ENCODE data around the gene ESM1. TPM values are rescaled to one million over a fixed set of nuclear protein-coding genes. Genes with fewer than 3 reads are reported as not detected.

The ESM1 gene
- total RNA-seq, 4 donors from 2014 or later = not detected

GRCh38 chr5:54932789-54933188 is 52.6 kb downstream of the ESM1 start:
- in situ Hi-C loops (cut with MboI; ENCODE audit: low pct_ligation_motif_present in 1 of 4, low pct_unique_long_range_greater_than_20kb in 1 of 4, low sequenced_read_pairs in 3 of 4) (loop anchor here in 2 of 4 donors (25.0 kb wide), 1 partner anchor 205 kb away; no protein-coding TSS in a partner anchor), intact Hi-C loops (cut with DNase I; ENCODE audit: low total_unique reads) (no loop called here)
- Histone ChIP-seq H3K9me3 (no peaks in the 10 kb centered on the region), H3K27me3 (no peaks in the 10 kb centered on the region), H3K4me1 (no peaks in the 10 kb centered on the region), H3K4me3 (no peak overlapping the region), H3K36me3 (no peaks in the 10 kb centered on the region), H3K27ac (no peak overlapping the region)
- 70 to 72% methylated on average over 6 of the region's 6 CpGs for WGBS, 2 donors (ENCODE audit: low coverage in 1 of 2)
- no peak for DNase-seq
- no peak for TF ChIP-seq CTCF (IDR thresholded peaks at IDR 0.05)
- TF ChIP-seq POLR2AphosphoS5 (IDR thresholded peaks at IDR 0.05) = no peak
- no peak for TF ChIP-seq EP300 (IDR thresholded peaks at IDR 0.05; ENCODE audit: low read depth)
- TF ChIP-seq POLR2A (IDR thresholded peaks at IDR 0.05) = no peak

GRCh38 chr5:54930736-54931135 is 54.7 kb downstream of the ESM1 start:
- whole genome bisulfite sequencing, 2 donors (ENCODE audit: low coverage in 1 of 2) = 81 to 89% methylated on average over 2 of the region's 2 CpGs
- no peak for DNase-seq
- in situ Hi-C loops (cut with MboI; ENCODE audit: low pct_ligation_motif_present in 1 of 4, low pct_unique_long_range_greater_than_20kb in 1 of 4, low sequenced_read_pairs in 3 of 4) = loop anchor here in 2 of 4 donors (25.0 kb wide), 1 partner anchor 207 kb away; no protein-coding TSS in a partner anchor
- no peak overlapping the region for H3K4me3 ChIP-seq
- H3K27me3 ChIP-seq = no peaks in the 10 kb centered on the region
- intact Hi-C loops (cut with DNase I; ENCODE audit: low total_unique reads) = no loop called here
- no peaks in the 10 kb centered on the region for H3K4me1 ChIP-seq
- no peaks in the 10 kb centered on the region for H3K36me3 ChIP-seq
- no peak for TF ChIP-seq POLR2A (IDR thresholded peaks at IDR 0.05)
- TF ChIP-seq EP300 (IDR thresholded peaks at IDR 0.05; ENCODE audit: low read depth) = no peak
- no peak for TF ChIP-seq CTCF (IDR thresholded peaks at IDR 0.05)
- no peak for TF ChIP-seq POLR2AphosphoS5 (IDR thresholded peaks at IDR 0.05)
- no peaks in the 10 kb centered on the region for H3K9me3 ChIP-seq
- H3K27ac ChIP-seq = no peak overlapping the region

Other genes with a start within 250 kb of the ESM1 start
- gene GZMK, start 38.7 kb upstream of the ESM1 start, total RNA-seq = 1 to 10 TPM in 3 of 4 donors, not detected in 1; 1.5 to 9.0 (median 2.1) TPM
- gene GZMA, start 117.1 kb upstream of the ESM1 start, total RNA-seq = 1 to 10 TPM in 2 of 4 donors, not detected in 2; 7.6 to 8.3 TPM
- gene GPX8, start 174.6 kb upstream of the ESM1 start, total RNA-seq = 1 to 10 TPM in 3 of 4 donors, not detected in 1; 2.7 to 4.0 (median 3.5) TPM
- not detected for gene CDC20B, start 187.6 kb upstream of the ESM1 start, total RNA-seq
- under 1 TPM in 1 of 4 donors, not detected in 3; 0.95 TPM for gene MCIDAS, start 241.7 kb upstream of the ESM1 start, total RNA-seq
- gene CCNO, start 248.0 kb upstream of the ESM1 start, total RNA-seq = 1 to 10 TPM in 3 of 4 donors, under 1 TPM in 1; 0.80 to 6.0 (median 2.8) TPM